Measurements from ENCODE around the gene RPS5. TPM values are rescaled to one million over a fixed set of nuclear protein-coding genes. Genes with fewer than 3 reads are reported as not detected.

RPS5 gene
- total and polyA plus RNA-seq, 9 of the 15 experiments (the other 6 are each of a cell fraction or from before 2014, with no cell fraction given): 1,228 to 3,570 (median 2,484) TPM

DNA sequence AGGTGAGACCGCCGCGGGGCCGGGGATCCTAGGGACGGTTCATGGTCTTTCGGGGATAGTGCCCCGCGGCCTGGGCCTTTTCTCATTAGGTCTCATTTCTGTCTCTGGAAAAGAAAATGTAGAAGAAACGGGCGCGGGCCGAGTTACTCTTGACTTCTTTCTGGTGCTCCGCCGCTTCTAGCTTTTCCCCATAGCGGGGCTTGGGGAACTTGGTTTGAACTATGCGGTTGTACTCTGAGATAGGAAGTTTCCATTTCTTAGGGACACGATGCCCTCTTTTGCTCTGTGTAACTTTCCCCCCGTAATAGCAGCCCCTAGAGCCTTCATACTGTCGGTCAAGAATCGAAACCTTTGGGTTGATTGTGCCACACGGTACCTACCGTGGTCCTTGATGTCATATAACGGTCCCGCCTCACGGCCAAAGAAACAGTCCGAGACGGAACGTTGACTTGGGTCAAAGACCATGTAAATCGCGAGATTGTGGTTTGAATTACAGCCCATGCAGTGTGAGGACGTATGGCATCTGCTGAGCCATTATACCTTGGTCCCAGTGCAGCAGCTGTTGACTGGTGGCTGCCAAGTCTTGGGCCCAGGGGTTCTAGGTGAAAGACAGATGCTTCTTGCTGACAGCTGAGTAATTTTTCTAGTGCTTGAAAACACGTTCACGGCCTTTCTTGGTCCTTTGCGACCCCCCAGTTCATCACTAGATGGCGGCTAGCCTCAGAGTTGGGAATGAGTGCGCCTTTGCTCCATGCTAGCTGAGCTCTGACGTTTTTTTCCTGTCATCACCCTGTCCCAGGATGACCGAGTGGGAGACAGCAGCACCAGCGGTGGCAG, 487 bp downstream of the RPS5 start (continued):
- TF ChIP-seq, protein P1, sequence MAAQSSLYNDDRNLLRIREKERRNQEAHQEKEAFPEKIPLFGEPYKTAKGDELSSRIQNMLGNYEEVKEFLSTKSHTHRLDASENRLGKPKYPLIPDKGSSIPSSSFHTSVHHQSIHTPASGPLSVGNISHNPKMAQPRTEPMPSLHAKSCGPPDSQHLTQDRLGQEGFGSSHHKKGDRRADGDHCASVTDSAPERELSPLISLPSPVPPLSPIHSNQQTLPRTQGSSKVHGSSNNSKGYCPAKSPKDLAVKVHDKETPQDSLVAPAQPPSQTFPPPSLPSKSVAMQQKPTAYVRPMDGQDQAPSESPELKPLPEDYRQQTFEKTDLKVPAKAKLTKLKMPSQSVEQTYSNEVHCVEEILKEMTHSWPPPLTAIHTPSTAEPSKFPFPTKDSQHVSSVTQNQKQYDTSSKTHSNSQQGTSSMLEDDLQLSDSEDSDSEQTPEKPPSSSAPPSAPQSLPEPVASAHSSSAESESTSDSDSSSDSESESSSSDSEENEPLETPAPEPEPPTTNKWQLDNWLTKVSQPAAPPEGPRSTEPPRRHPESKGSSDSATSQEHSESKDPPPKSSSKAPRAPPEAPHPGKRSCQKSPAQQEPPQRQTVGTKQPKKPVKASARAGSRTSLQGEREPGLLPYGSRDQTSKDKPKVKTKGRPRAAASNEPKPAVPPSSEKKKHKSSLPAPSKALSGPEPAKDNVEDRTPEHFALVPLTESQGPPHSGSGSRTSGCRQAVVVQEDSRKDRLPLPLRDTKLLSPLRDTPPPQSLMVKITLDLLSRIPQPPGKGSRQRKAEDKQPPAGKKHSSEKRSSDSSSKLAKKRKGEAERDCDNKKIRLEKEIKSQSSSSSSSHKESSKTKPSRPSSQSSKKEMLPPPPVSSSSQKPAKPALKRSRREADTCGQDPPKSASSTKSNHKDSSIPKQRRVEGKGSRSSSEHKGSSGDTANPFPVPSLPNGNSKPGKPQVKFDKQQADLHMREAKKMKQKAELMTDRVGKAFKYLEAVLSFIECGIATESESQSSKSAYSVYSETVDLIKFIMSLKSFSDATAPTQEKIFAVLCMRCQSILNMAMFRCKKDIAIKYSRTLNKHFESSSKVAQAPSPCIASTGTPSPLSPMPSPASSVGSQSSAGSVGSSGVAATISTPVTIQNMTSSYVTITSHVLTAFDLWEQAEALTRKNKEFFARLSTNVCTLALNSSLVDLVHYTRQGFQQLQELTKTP (IDR thresholded peaks at IDR 0.05; ENCODE audit: low read depth in 1 of 2, partially characterized antibody in 2 of 2): peak in 1 of 2 experiments; percentile 23
- TF ChIP-seq, protein P2, sequence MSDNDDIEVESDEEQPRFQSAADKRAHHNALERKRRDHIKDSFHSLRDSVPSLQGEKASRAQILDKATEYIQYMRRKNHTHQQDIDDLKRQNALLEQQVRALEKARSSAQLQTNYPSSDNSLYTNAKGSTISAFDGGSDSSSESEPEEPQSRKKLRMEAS (CRISPR knock-in tag; IDR thresholded peaks at IDR 0.05): no peak
- TF ChIP-seq, protein P3, sequence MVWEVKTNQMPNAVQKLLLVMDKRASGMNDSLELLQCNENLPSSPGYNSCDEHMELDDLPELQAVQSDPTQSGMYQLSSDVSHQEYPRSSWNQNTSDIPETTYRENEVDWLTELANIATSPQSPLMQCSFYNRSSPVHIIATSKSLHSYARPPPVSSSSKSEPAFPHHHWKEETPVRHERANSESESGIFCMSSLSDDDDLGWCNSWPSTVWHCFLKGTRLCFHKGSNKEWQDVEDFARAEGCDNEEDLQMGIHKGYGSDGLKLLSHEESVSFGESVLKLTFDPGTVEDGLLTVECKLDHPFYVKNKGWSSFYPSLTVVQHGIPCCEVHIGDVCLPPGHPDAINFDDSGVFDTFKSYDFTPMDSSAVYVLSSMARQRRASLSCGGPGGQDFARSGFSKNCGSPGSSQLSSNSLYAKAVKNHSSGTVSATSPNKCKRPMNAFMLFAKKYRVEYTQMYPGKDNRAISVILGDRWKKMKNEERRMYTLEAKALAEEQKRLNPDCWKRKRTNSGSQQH (CRISPR knock-in tag; IDR thresholded peaks at IDR 0.05): no peak
